Activated naive CD4-positive, alpha-beta T cell (primary cell): ENCODE measurements around the gene MYO10.
"Not testable (repeated sequence)": the region's sequence is repeated elsewhere in the genome, so short reads cannot be mapped to it uniquely, and the experiment has no call there.

Experiments used
- DNase-seq, 4 experiments: peaks; one replicate each; lab custom pipeline; 2025; lab: John Stamatoyannopoulos, UW

The MYO10 gene

GRCh38 chr5:16740066-16740810, 195.8 kb downstream of the MYO10 start:
- no peak for DNase-seq

GRCh38 chr5:16738393-16738792, 197.7 kb downstream of the MYO10 start:
- DNase-seq, result not testable (repeated sequence)

GRCh38 chr5:16737620-16738364, 198.3 kb downstream of the MYO10 start:
- DNase-seq, result no peak

- no peak for DNase-seq
These were observed 198.9 kb downstream of the MYO10 start for GRCh38 chr5:16737209-16737608.

GRCh38 chr5:16736158-16736995, 199.7 kb downstream of the MYO10 start:
- DNase-seq, result no peak

GRCh38 chr5:16735101-16736060, 200.7 kb downstream of the MYO10 start:
- DNase-seq, result no peak

GRCh38 chr5:16733331-16734006, 202.6 kb downstream of the MYO10 start:
- no peak for DNase-seq

- DNase-seq, result no peak
These were observed 203.7 kb downstream of the MYO10 start for GRCh38 chr5:16732356-16732755.

GRCh38 chr5:16727755-16728325, 208.2 kb downstream of the MYO10 start:
- no peak for DNase-seq

- DNase-seq, result peak in 1 of 4 experiments; percentile 0
These were observed 209.5 kb downstream of the MYO10 start for GRCh38 chr5:16726538-16726946.

- no peak for DNase-seq
These were observed 210.5 kb downstream of the MYO10 start for GRCh38 chr5:16725575-16725974.

- DNase-seq, result no peak
These were observed 212.3 kb downstream of the MYO10 start for GRCh38 chr5:16723821-16724220.

GRCh38 chr5:16722097-16722495, 214.0 kb downstream of the MYO10 start:
- DNase-seq, result no peak

- no peak for DNase-seq
These were observed 214.7 kb downstream of the MYO10 start for GRCh38 chr5:16721151-16722096.

GRCh38 chr5:16718036-16718435, 218.1 kb downstream of the MYO10 start:
- DNase-seq, result not testable (repeated sequence)

- no peak for DNase-seq
These were observed 222.6 kb downstream of the MYO10 start for GRCh38 chr5:16713386-16713928.

- no peak for DNase-seq
These were observed 223.5 kb downstream of the MYO10 start for GRCh38 chr5:16712620-16713019.

GRCh38 chr5:16712178-16712577, 223.9 kb downstream of the MYO10 start:
- DNase-seq, result no peak
